Panc1 (cell line): ENCODE data around the gene UBE2QL1.

ENCODE experiments used
- CTCF ChIP-seq: fragments of 450-650 bp; IDR thresholded peaks from 2 replicates; pipeline ENCODE4 v1.5.1; 2017; ENCODE audit warnings: mild to moderate bottlenecking
- TCF7L2 ChIP-seq: IDR thresholded peaks from 2 replicates; pipeline ENCODE4 v1.6.1; 2011; ENCODE audit warnings: mild to moderate bottlenecking, low read depth, low read length, inconsistent platforms

GRCh38 chr5:6424700-6425099 lies 24.0 kb upstream of the UBE2QL1 start:
- TF ChIP-seq CTCF, result no peak
- no peak for TF ChIP-seq TCF7L2
